Spleen (tissue), 11 donors: ENCODE data around the gene LDLRAD4. TPM values are rescaled to one million over a fixed set of nuclear protein-coding genes. Genes with fewer than 3 reads are reported as not detected.

Experiments used
- DNase-seq: peaks from one replicate; pipeline ENCODE4 v3.0.0-alpha.2; 2020
- H3K27ac ChIP-seq, 8 donors: fragments of 200-600 bp; sonication (generic) in 7 of 8; 1 replicate in 4 of 8; 2 replicates in 4 of 8; pipeline versions ENCODE4 v1.5.0 to v1.8.0; 2016 to 2021; ENCODE audit warnings: inconsistent platforms in 4 of 8, mild to moderate bottlenecking in 4 of 8, moderate library complexity in 1 of 8
- H3K27me3 ChIP-seq, 7 donors: fragments of 200-600 bp; sonication (generic) in 6 of 7; replicated peaks in 1 of 7; 1 replicate in 4 of 7; 2 replicates in 3 of 7; pipeline versions ENCODE4 v1.5.0 to v1.8.0; 2016 to 2021; ENCODE audit warnings: inconsistent platforms in 3 of 7, mild to moderate bottlenecking in 1 of 7
- H3K36me3 ChIP-seq, 6 donors: fragments of 200-600 bp; sonication (generic) in 5 of 6; 1 replicate in 4 of 6; 2 replicates in 2 of 6; pipeline versions ENCODE4 v1.5.0 to v1.8.0; 2016 to 2021; ENCODE audit warnings: inconsistent platforms in 2 of 6
- H3K4me1 ChIP-seq, 6 donors: fragments of 200-600 bp; sonication (generic) in 5 of 6; 1 replicate in 3 of 6; 2 replicates in 3 of 6; pipeline versions ENCODE4 v1.5.0 to v1.8.0; 2016 to 2021; ENCODE audit warnings: inconsistent platforms in 3 of 6
- H3K4me3 ChIP-seq, 8 donors: fragments of 200-600 bp; sonication (generic) in 7 of 8; 1 replicate in 4 of 8; 2 replicates in 4 of 8; pipeline versions ENCODE4 v1.5.0 to v1.8.0; 2016 to 2021; ENCODE audit warnings: inconsistent platforms in 4 of 8, mild to moderate bottlenecking in 4 of 8, moderate library complexity in 2 of 8
- H3K9me3 ChIP-seq, 8 donors: fragments of 200-600 bp; sonication (generic) in 7 of 8; 1 replicate in 4 of 8; 2 replicates in 4 of 8; pipeline versions ENCODE4 v1.5.0 to v1.8.0; 2016 to 2021; ENCODE audit warnings: inconsistent platforms in 4 of 8
- POLR2A ChIP-seq, 3 donors: fragments of 450-650 bp; IDR thresholded peaks; one replicate each; pipeline ENCODE4 v1.5.1; 2017; ENCODE audit warnings: antibody characterized with exemption in 3 of 3, mild to moderate bottlenecking in 1 of 3
- POLR2AphosphoS5 ChIP-seq, 3 donors: sonication (generic); formaldehyde crosslinking; IDR thresholded peaks; one replicate each; pipeline ENCODE4 v1.5.1; 2017; ENCODE audit warnings: antibody characterized with exemption in 3 of 3
- WGBS, 5 donors: extraction: QIAGEN DNeasy Blood & Tissue Kit in 3 of 5; methylation state at CpG; one replicate each; pipeline versions ENCODE4 v1.1.5 to v1.1.7; 2013 to 2018; 5-methylcytosine and 5-hydroxymethylcytosine counted together
- intact Hi-C: fragments of 100-400 bp; cut with DNase I; formaldehyde crosslinking; loops from one replicate; pipeline ENCODE4 v1.15.0; 2023; ENCODE audit warnings: low total_unique reads
- polyA plus RNA-seq, 3 donors: library from polyadenylated mRNA; stranded (reverse); fragments of 200-250 nt; gene quantifications; one replicate each; pipeline ENCODE4 v1.2.1, GENCODE V29; 2013
- total RNA-seq, 7 donors: library from RNA; depleted of rRNA in 3 of 7; stranded (reverse); fragments of >200 nt in 3 of 7; fragmentation: NEBNext Ultra II Directional in 4 of 7; extraction: Animal tissue kit (Norgen Biotek cat#: 25700) in 4 of 7; gene quantifications; one replicate each; pipeline versions ENCODE4 v1.1.0 to v1.2.1, GENCODE V29; 2016 to 2021
- TF ChIP-seq, protein P1 (sequence below), 11 experiments: fragments of 200-600 bp in 7 of 11; fragments of 450-650 bp in 4 of 11; sonication (generic) in 4 of 11; IDR thresholded peaks in 8 of 11; conservative IDR thresholded peaks in 3 of 11; 1 replicate in 7 of 11; 2 replicates in 4 of 11; pipeline versions ENCODE4 v1.4.0 to v1.8.0; 2016 to 2021; ENCODE audit warnings: antibody characterized with exemption in 11 of 11, inconsistent platforms in 4 of 11, mild to moderate bottlenecking in 1 of 11
- donor health status: healthy with polysubstance abuse.
- donor health status: DM: no; HTN: no; CAD: no; lungs with moderate emphysema.
- donor health status: DM: no; HTN: no; CAD: no.
- donor health status: Bipolar disorder and iron deficiency.
- donor health status: healthy.
- donor health status: DM: no; HTN: no; CAD: no.
- donor health status: DM: yes; HTN: yes; CAD: no.

LDLRAD4 gene
- total and polyA plus RNA-seq, 10 donors, result 4.5 to 80.8 (median 46.4) TPM

DNA sequence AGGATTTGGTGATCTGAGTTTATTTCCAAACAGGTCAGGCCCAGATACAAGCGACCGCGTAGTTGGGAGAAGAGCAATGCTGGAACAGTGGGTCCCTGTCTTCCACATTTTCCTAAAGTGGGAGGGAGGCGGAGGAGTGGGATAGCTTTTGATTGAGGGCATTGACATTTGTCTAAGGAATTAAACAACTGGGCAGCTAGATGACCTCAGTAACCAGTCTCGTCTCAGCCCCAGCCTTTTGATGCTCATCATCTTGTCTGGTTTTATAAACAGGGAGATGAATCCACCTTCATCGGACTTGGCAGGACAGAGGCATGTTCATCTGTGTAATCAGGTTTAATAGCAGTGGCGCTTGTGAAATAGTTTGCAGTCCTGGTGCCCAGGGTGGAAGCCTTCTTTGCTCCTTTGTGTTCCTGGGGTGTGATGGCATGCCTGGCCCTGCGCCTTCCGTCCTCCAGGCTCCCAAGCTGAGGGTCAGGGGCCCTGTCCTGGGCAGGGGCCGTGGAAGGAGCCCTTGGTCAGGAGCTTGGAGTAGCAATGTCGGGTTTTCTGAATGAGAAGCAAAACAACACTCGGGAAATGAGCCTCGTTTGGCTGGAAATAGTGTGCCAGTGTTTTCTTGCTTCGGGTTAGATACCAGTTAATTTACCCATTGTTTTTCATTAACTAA is 314.0 kb downstream of the LDLRAD4 start:
- H3K4me3 ChIP-seq, result no peak overlapping the region
- H3K9me3 ChIP-seq, result no peaks in the 10 kb centered on the region
- no peak for DNase-seq
- no peaks in the 10 kb centered on the region for H3K27me3 ChIP-seq
- 90 to 96% (median 93%) methylated on average over 14 of the region's 14 CpGs for WGBS, 5 donors
- intact Hi-C loops, result loop anchor here (5.0 kb wide), 1 partner anchor 315 kb away; the partner anchor contains the start of gene LDLRAD4
- no peak overlapping the region for H3K27ac ChIP-seq
- peaks cover 0 to 35% (median 10%) of the 10 kb centered on the region in 6 donors for H3K4me1 ChIP-seq
- TF ChIP-seq, protein P1, sequence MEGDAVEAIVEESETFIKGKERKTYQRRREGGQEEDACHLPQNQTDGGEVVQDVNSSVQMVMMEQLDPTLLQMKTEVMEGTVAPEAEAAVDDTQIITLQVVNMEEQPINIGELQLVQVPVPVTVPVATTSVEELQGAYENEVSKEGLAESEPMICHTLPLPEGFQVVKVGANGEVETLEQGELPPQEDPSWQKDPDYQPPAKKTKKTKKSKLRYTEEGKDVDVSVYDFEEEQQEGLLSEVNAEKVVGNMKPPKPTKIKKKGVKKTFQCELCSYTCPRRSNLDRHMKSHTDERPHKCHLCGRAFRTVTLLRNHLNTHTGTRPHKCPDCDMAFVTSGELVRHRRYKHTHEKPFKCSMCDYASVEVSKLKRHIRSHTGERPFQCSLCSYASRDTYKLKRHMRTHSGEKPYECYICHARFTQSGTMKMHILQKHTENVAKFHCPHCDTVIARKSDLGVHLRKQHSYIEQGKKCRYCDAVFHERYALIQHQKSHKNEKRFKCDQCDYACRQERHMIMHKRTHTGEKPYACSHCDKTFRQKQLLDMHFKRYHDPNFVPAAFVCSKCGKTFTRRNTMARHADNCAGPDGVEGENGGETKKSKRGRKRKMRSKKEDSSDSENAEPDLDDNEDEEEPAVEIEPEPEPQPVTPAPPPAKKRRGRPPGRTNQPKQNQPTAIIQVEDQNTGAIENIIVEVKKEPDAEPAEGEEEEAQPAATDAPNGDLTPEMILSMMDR (IDR thresholded peaks at IDR 0.05 in 8 of 11, conservative IDR thresholded peaks at IDR 0.05 in 3 of 11), result no peak
- TF ChIP-seq POLR2A (IDR thresholded peaks at IDR 0.05) (no peak), POLR2AphosphoS5 (IDR thresholded peaks at IDR 0.05) (no peak)
- H3K36me3 ChIP-seq, result peaks cover 0 to 8% (median 0%) of the 10 kb centered on the region in 6 donors

DNA sequence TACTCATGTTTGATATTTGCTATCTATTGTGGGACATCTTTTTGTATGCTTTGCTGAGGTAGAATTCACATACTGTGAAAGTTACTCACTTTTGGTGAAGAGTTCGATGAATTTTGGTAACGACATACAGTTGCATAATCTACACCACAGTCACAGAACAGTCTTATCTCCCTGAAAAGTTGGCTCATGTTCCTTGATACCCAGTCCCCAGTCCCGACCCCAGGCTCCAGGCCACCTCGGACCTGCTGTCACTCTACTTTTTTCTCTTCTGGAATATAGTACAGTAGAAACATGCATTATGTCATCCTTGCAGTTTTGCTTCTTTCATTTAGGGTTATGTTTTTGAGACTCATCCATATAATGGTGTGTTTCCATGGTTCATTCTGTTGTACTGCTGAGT is 316.1 kb downstream of the LDLRAD4 start:
- Histone ChIP-seq H3K4me1 (peaks cover 8 to 52% (median 31%) of the 10 kb centered on the region in 6 donors), H3K9me3 (no peaks in the 10 kb centered on the region), H3K27ac (no peak overlapping the region), H3K36me3 (no peaks in the 10 kb centered on the region), H3K27me3 (no peaks in the 10 kb centered on the region), H3K4me3 (no peak overlapping the region)
- DNase-seq, result no peak
- WGBS, 5 donors, result 43 to 88% (median 77%) methylated on average over 4 of the region's 4 CpGs
- intact Hi-C loops, result loop anchor here (5.0 kb wide), 1 partner anchor 317 kb away; the partner anchor contains the start of gene LDLRAD4
- TF ChIP-seq, protein P1 (IDR thresholded peaks at IDR 0.05 in 8 of 11, conservative IDR thresholded peaks at IDR 0.05 in 3 of 11), result no peak
- TF ChIP-seq POLR2A (IDR thresholded peaks at IDR 0.05), result no peak
- no peak for TF ChIP-seq POLR2AphosphoS5 (IDR thresholded peaks at IDR 0.05)

DNA sequence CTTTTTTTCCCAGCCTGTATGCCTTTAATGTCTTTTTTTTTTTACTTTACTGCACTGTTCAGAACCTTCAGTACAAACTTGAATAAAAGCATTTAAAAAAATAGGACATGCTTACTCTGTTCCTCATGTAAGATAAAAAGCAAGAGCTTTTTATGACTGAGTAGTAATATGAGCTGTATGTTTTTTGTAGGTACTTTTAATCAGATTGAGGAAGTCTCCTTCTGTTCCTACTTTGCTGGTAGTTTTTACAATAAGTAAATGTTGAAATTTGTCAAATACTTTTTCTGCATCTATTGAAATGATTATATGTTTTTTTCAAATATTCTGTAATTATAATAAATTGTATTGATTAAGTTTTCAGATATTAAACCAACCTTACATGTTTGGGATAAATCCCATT is 318.0 kb downstream of the LDLRAD4 start:
- Histone ChIP-seq H3K27me3 (no peaks in the 10 kb centered on the region), H3K9me3 (no peaks in the 10 kb centered on the region), H3K4me1 (peaks cover 12 to 53% (median 38%) of the 10 kb centered on the region in 6 donors), H3K36me3 (no peaks in the 10 kb centered on the region), H3K27ac (no peak overlapping the region), H3K4me3 (no peak overlapping the region)
- intact Hi-C loops, result no loop called here
- no peak for DNase-seq
- TF ChIP-seq POLR2AphosphoS5 (IDR thresholded peaks at IDR 0.05) (no peak), POLR2A (IDR thresholded peaks at IDR 0.05) (no peak)
- TF ChIP-seq, protein P1 (IDR thresholded peaks at IDR 0.05 in 8 of 11, conservative IDR thresholded peaks at IDR 0.05 in 3 of 11), result no peak

DNA sequence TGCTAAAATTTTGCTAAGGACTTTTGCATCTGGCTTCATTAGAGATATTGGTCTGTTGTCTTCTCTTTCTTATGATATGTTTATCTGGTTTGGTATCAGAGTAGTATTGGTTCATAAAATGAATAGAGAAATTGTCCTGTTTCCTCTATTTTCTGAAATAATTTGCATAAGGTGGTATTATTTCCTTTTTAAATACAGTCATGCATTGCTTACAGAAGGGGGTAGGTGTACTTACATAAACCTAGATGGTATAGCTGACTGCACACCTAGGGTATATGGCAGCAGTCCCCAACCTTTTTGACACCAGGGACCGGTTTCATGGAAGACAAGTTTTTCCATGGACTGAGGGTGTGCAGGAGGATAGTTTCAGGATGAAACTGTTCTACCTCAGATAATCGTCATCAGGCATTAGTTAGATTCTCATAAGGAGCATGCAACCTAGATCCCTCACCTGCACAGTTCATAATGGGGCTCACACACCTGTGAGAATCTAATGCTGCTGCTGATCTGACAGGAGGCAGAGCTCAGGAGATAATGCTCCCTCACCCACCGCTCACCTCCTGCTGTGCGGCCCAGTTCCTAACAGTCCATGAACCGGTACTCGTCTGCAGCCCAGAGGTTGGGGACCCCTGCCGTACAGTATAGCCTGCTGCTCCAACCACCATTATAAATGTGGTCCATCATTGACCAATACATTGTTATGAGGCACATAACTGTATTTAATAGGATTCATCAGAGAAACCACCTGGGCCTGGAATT is 318.6 kb downstream of the LDLRAD4 start:
- H3K27ac ChIP-seq, result no peak overlapping the region
- H3K36me3 ChIP-seq, result peaks cover 0 to 1% (median 0%) of the 10 kb centered on the region in 6 donors
- intact Hi-C loops, result no loop called here
- TF ChIP-seq POLR2A (IDR thresholded peaks at IDR 0.05) (no peak), POLR2AphosphoS5 (IDR thresholded peaks at IDR 0.05) (no peak)
- TF ChIP-seq, protein P1 (IDR thresholded peaks at IDR 0.05 in 8 of 11, conservative IDR thresholded peaks at IDR 0.05 in 3 of 11), result no peak
- no peaks in the 10 kb centered on the region for H3K27me3 ChIP-seq
- H3K4me1 ChIP-seq, result peaks cover 12 to 53% (median 38%) of the 10 kb centered on the region in 6 donors
- no peaks in the 10 kb centered on the region for H3K9me3 ChIP-seq
- no peak overlapping the region for H3K4me3 ChIP-seq
- no peak for DNase-seq
- WGBS, 5 donors, result 77 to 94% (median 85%) methylated on average over 7 of the region's 7 CpGs
